ENCODE measurements around the gene MYMX. TPM values are rescaled to one million over a fixed set of nuclear protein-coding genes. Genes with fewer than 3 reads are reported as not detected.

MYMX gene
- total RNA-seq, 1 donor from 2014 or later, result not detected

GRCh38 chr6:44255105-44255808, 38.5 kb downstream of the MYMX start:
- intact Hi-C loops (cut with DNase I), result no loop called here
- peak overlapping the region; percentile 98 for H3K27ac ChIP-seq

GRCh38 chr6:44255871-44256774, 39.4 kb downstream of the MYMX start:
- no peak for TF ChIP-seq POLR2AphosphoS5 (IDR thresholded peaks at IDR 0.05; ENCODE audit: insufficient read depth in 1 of 2, low read depth in 1 of 2)
- TF ChIP-seq CTCF (IDR thresholded peaks at IDR 0.05), result no peak
- Histone ChIP-seq H3K9me3 (no peaks in the 10 kb centered on the region), H3K27me3 (no peaks in the 10 kb centered on the region), H3K27ac (peak overlapping the region; percentile 98), H3K4me3 (peak overlapping the region; percentile 91 to 92), H3K36me3 (peaks cover 0 to 41% of the 10 kb centered on the region in 2 donors), H3K4me1 (peaks cover 22% of the 10 kb centered on the region)
- intact Hi-C loops (cut with DNase I), result no loop called here
- DNase-seq (ENCODE audit: extremely low spot score in 2 of 2), result no peak

More at GRCh38 chr6:44255105-44255808, 38.5 kb downstream of the MYMX start:
- Histone ChIP-seq H3K36me3 (peaks cover 4 to 49% of the 10 kb centered on the region in 2 donors), H3K27me3 (no peaks in the 10 kb centered on the region), H3K4me1 (peaks cover 27% of the 10 kb centered on the region), H3K4me3 (peak overlapping the region in 1 of 2 donors; percentile 91), H3K9me3 (no peaks in the 10 kb centered on the region)
- DNase-seq (ENCODE audit: extremely low spot score in 2 of 2), result no peak
- TF ChIP-seq CTCF (IDR thresholded peaks at IDR 0.05), result no peak
- TF ChIP-seq POLR2AphosphoS5 (IDR thresholded peaks at IDR 0.05; ENCODE audit: insufficient read depth in 1 of 2, low read depth in 1 of 2), result no peak
- TF ChIP-seq POLR2A (IDR thresholded peaks at IDR 0.05), result no peak

- H3K27ac ChIP-seq, result peak overlapping the region; percentile 98
- intact Hi-C loops (cut with DNase I), result no loop called here
- no peaks in the 10 kb centered on the region for H3K9me3 ChIP-seq
- TF ChIP-seq POLR2AphosphoS5 (IDR thresholded peaks at IDR 0.05; ENCODE audit: insufficient read depth in 1 of 2, low read depth in 1 of 2) (no peak), POLR2A (IDR thresholded peaks at IDR 0.05) (no peak), CTCF (IDR thresholded peaks at IDR 0.05) (no peak)
- peak overlapping the region; percentile 91 to 92 for H3K4me3 ChIP-seq
- peaks cover 0 to 35% of the 10 kb centered on the region in 2 donors for H3K36me3 ChIP-seq
- DNase-seq (ENCODE audit: extremely low spot score in 2 of 2), result no peak
- H3K4me1 ChIP-seq, result peaks cover 22% of the 10 kb centered on the region
- no peaks in the 10 kb centered on the region for H3K27me3 ChIP-seq
Measured at GRCh38 chr6:44256775-44257024, 40.0 kb downstream of the MYMX start.

GRCh38 chr6:44257025-44257752, 40.5 kb downstream of the MYMX start, which contains the start of gene SLC35B2:
Gene SLC35B2 (minus strand): TSS chr6:44257528. CDS start chr6:44257410, 118 bp downstream.
- intact Hi-C loops (cut with DNase I), result no loop called here
- Histone ChIP-seq H3K27me3 (no peaks in the 10 kb centered on the region), H3K27ac (peak within 1 kb of the TSS; percentile 98), H3K36me3 (peaks cover 0 to 30% of the 10 kb centered on the region in 2 donors), H3K4me3 (peak within 1 kb of the TSS; percentile 91 to 92), H3K9me3 (no peaks in the 10 kb centered on the region), H3K4me1 (peaks cover 25% of the 10 kb centered on the region)
- TF ChIP-seq POLR2AphosphoS5 (IDR thresholded peaks at IDR 0.05; ENCODE audit: insufficient read depth in 1 of 2, low read depth in 1 of 2) (peak in 1 of 2 donors; percentile 62), CTCF (IDR thresholded peaks at IDR 0.05) (peak in 2 of 3 experiments; percentile 42 to 75), POLR2A (IDR thresholded peaks at IDR 0.05) (peak in 1 of 2 donors; percentile 47)
- no peak for DNase-seq (ENCODE audit: extremely low spot score in 2 of 2)
